ENCODE measurements around the gene OR2A42.
"Not testable (repeated sequence)": the region's sequence is repeated elsewhere in the genome, so short reads cannot be mapped to it uniquely, and the experiment has no call there.

Gene OR2A42

GRCh38 chr7:144239365-144239764 lies at the start of gene OR2A42:
OR2A42 (minus strand) TSS chr7:144239605; CDS start chr7:144232843, 6,762 bp downstream.
- DNase-seq (ENCODE audit: low read depth in 2 of 2) = not testable (repeated sequence)

- not testable (repeated sequence) for DNase-seq (ENCODE audit: low read depth in 2 of 2)
Measured at GRCh38 chr7:144287171-144287784, 47.9 kb upstream of the OR2A42 start.

GRCh38 chr7:144283716-144284115 lies 44.3 kb upstream of the OR2A42 start:
- DNase-seq (ENCODE audit: low read depth in 2 of 2) = not testable (repeated sequence)

GRCh38 chr7:144282490-144282889 lies 43.1 kb upstream of the OR2A42 start:
- not testable (repeated sequence) for DNase-seq (ENCODE audit: low read depth in 2 of 2)

- not testable (repeated sequence) for DNase-seq (ENCODE audit: low read depth in 2 of 2)
Measured at GRCh38 chr7:144281981-144282380, 42.6 kb upstream of the OR2A42 start.

- not testable (repeated sequence) for DNase-seq (ENCODE audit: low read depth in 2 of 2)
Measured at GRCh38 chr7:144280010-144280409, 40.6 kb upstream of the OR2A42 start.

- not testable (repeated sequence) for DNase-seq (ENCODE audit: low read depth in 2 of 2)
Measured at GRCh38 chr7:144275281-144275680, 35.9 kb upstream of the OR2A42 start.

GRCh38 chr7:144269188-144269587 lies 29.8 kb upstream of the OR2A42 start, which contains the start of gene CTAGE8:
CTAGE8 (minus strand) TSS chr7:144269288; CDS start chr7:144269250, 38 bp downstream.
- not testable (repeated sequence) for DNase-seq (ENCODE audit: low read depth in 2 of 2)

- not testable (repeated sequence) for DNase-seq (ENCODE audit: low read depth in 2 of 2)
Measured at GRCh38 chr7:144264692-144265091, 25.3 kb upstream of the OR2A42 start, which contains the start of gene OR2A7. OR2A7 (minus strand) TSS chr7:144264792; CDS start chr7:144259628, 5,164 bp downstream.

- DNase-seq (ENCODE audit: low read depth in 2 of 2) = not testable (repeated sequence)
Measured at GRCh38 chr7:144262128-144262527, 22.7 kb upstream of the OR2A42 start.

GRCh38 chr7:144259067-144259466 lies 19.7 kb upstream of the OR2A42 start:
- DNase-seq (ENCODE audit: low read depth in 2 of 2) = not testable (repeated sequence)

GRCh38 chr7:144256112-144256511 lies 16.7 kb upstream of the OR2A42 start:
- no peak for DNase-seq (ENCODE audit: low read depth in 2 of 2)

- no peak for DNase-seq (ENCODE audit: low read depth in 2 of 2)
Measured at GRCh38 chr7:144255471-144255897, 16.1 kb upstream of the OR2A42 start.

- DNase-seq (ENCODE audit: low read depth in 2 of 2) = not testable (repeated sequence)
Measured at GRCh38 chr7:144252307-144252706, 12.9 kb upstream of the OR2A42 start.

- DNase-seq (ENCODE audit: low read depth in 2 of 2) = not testable (repeated sequence)
Measured at GRCh38 chr7:144247674-144248330, 8.4 kb upstream of the OR2A42 start.

GRCh38 chr7:144246967-144247366 lies 7.6 kb upstream of the OR2A42 start:
- DNase-seq (ENCODE audit: low read depth in 2 of 2) = not testable (repeated sequence)

- DNase-seq (ENCODE audit: low read depth in 2 of 2) = not testable (repeated sequence)
Measured at GRCh38 chr7:144245372-144245771, 6.0 kb upstream of the OR2A42 start.

GRCh38 chr7:144238530-144239082 lies 799 bp downstream of the OR2A42 start:
- not testable (repeated sequence) for DNase-seq (ENCODE audit: low read depth in 2 of 2)

GRCh38 chr7:144233039-144233438 lies 6.4 kb downstream of the OR2A42 start:
- DNase-seq (ENCODE audit: low read depth in 2 of 2) = not testable (repeated sequence)

GRCh38 chr7:144231027-144231426 lies 8.4 kb downstream of the OR2A42 start:
- DNase-seq (ENCODE audit: low read depth in 2 of 2) = not testable (repeated sequence)

GRCh38 chr7:144228810-144229209 lies 10.6 kb downstream of the OR2A42 start:
- DNase-seq (ENCODE audit: low read depth in 2 of 2) = not testable (repeated sequence)

GRCh38 chr7:144226866-144227265 lies 12.5 kb downstream of the OR2A42 start:
- not testable (repeated sequence) for DNase-seq (ENCODE audit: low read depth in 2 of 2)
